Fibroblast of the aortic adventitia (primary cell): ENCODE data around the gene CCT6B. TPM values are rescaled to one million over a fixed set of nuclear protein-coding genes. Genes with fewer than 3 reads are reported as not detected.
"Not testable (repeated sequence)": the region's sequence is repeated elsewhere in the genome, so short reads cannot be mapped to it uniquely, and the experiment has no call there.

Experiments
- DNase-seq: peaks from one replicate; pipeline ENCODE4 v3.0.0-alpha.2; 2010; ENCODE audit warnings: low read depth
- H3K4me3 ChIP-seq: 2 replicates; pipeline ENCODE4 v1.5.1; 2011; ENCODE audit warnings: low read depth, mild to moderate bottlenecking, control low read depth, low read length, moderate library complexity
- total RNA-seq: library from RNA; depleted of rRNA; stranded (reverse); fragments of >200 nt; gene quantifications from 2 replicates; pipeline ENCODE4 v1.2.3, GENCODE V29; 2012; ENCODE audit warnings: low replicate concordance
- TF ChIP-seq, protein P1 (sequence below): IDR thresholded peaks from 2 replicates; pipeline ENCODE4 v1.5.1; 2011; ENCODE audit warnings: mild to moderate bottlenecking, low read length, control low read depth, inconsistent platforms; ENCODE audit not compliant: insufficient read depth

CCT6B gene
- total RNA-seq, 1 donor = 3.2 TPM

DNA sequence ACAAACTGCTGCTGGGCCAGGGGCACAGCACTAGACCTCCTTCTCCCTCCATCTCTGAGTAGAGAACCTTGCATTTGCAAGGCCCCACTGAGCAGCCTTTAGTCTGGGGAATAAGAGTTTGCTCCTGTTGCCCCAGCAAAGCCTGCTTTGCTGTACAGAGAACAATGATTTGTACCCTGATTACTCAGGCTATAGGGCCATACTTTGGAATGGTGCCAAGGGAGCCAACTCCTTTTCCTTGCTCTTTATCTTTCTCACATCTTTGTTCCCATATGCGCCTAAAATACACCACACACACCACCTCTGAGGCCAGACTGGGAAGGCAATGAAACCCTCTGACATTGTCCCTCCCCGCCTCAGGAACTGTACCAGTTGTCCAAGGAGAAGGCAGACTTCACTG, 40.3 kb upstream of the CCT6B start:
- no peak overlapping the region for H3K4me3 ChIP-seq
- TF ChIP-seq, protein P1, sequence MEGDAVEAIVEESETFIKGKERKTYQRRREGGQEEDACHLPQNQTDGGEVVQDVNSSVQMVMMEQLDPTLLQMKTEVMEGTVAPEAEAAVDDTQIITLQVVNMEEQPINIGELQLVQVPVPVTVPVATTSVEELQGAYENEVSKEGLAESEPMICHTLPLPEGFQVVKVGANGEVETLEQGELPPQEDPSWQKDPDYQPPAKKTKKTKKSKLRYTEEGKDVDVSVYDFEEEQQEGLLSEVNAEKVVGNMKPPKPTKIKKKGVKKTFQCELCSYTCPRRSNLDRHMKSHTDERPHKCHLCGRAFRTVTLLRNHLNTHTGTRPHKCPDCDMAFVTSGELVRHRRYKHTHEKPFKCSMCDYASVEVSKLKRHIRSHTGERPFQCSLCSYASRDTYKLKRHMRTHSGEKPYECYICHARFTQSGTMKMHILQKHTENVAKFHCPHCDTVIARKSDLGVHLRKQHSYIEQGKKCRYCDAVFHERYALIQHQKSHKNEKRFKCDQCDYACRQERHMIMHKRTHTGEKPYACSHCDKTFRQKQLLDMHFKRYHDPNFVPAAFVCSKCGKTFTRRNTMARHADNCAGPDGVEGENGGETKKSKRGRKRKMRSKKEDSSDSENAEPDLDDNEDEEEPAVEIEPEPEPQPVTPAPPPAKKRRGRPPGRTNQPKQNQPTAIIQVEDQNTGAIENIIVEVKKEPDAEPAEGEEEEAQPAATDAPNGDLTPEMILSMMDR = no peak
- peak; percentile 34 for DNase-seq

DNA sequence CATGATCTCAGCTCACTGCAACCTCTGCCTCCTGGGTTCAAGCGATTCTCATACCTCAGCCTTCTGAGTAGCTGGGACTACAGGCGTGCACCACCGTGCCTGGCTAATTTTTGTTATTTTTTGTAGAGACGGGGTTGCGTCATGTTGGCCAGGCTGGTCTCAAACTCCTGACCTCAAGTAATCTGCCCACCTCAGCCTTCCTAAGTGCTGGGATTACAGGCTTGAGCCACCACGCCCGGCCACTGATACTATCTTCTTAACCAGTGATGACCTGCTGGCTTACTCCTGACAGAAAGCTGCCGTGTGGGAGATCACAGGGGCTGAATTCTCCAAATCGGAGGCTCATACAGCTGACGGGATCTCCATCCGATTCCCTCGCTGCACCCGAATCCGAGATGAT, 39.7 kb upstream of the CCT6B start:
- not testable (repeated sequence) for DNase-seq, H3K4me3 ChIP-seq

DNA sequence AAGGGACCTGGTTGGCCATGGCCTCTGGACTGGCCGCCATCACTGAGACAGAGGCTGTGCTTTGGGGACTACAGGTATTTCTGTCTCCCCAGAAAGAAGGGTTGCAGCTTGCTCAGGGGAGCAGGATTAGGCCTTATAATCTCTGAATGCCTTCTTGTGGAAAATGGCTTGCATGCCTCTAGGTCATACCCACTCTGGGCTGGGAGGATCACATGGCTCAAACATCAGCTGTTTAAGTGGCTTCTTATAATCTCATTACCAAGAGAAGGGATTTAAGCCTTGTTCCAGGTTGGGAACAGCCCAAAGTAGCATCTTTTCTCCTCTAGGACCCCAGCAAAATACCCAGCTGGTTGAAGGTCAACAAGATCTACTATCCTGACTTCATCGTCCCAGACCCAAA, 38.2 kb upstream of the CCT6B start:
- TF ChIP-seq, protein P1 = no peak
- no peak overlapping the region for H3K4me3 ChIP-seq

DNA sequence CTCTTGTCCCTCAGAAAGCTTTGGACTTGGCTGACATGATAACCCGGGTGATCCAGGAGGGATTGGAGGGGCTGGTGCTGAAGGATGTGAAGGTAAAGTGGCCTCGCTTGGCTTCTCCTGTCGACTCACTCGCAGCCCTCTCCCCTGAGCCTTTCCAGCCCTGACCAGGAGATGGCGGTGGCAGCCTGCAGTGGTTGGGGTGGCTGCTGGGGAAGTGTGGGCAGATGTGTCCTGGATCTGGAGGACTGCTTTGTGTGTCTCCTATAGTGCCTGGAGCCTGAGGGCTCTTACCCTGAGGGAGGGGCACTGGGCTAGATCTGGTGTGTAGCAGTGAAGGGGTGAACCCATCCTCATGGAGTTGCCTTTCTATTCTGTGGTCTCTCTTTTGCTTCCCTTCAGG, 36.9 kb upstream of the CCT6B start:
- TF ChIP-seq, protein P1 = peak; percentile 90
- no peak overlapping the region for H3K4me3 ChIP-seq
- peak; percentile 66 for DNase-seq

More for the DNA sequence above, 38.2 kb upstream of the CCT6B start:
- DNase-seq = no peak

DNA sequence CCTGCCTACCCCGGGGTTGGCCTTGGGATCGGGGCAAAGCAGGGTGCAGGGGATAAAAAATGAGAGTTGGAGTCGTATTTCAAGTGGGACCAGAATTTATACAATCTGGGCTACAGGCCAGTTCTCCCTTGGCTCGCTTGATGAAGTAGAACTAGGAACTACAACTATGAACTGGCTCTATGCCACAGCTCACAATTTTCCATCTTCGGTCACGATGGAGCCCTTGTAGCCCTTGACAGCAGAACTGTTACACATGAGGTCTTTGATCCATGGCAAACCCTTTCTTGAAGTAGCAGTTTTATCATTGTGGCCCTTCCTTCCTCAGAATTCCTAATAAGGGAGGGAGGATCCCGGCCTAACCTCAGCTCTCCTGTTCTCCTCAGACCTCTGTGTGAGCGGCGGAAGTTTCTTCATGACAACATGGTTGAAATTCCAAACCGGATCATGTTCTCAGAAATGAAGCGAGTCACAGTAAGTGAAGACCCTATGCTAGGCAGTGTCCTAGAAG, 36.1 kb upstream of the CCT6B start:
- TF ChIP-seq, protein P1 = no peak
- H3K4me3 ChIP-seq = no peak overlapping the region
- peak; percentile 91 for DNase-seq

DNA sequence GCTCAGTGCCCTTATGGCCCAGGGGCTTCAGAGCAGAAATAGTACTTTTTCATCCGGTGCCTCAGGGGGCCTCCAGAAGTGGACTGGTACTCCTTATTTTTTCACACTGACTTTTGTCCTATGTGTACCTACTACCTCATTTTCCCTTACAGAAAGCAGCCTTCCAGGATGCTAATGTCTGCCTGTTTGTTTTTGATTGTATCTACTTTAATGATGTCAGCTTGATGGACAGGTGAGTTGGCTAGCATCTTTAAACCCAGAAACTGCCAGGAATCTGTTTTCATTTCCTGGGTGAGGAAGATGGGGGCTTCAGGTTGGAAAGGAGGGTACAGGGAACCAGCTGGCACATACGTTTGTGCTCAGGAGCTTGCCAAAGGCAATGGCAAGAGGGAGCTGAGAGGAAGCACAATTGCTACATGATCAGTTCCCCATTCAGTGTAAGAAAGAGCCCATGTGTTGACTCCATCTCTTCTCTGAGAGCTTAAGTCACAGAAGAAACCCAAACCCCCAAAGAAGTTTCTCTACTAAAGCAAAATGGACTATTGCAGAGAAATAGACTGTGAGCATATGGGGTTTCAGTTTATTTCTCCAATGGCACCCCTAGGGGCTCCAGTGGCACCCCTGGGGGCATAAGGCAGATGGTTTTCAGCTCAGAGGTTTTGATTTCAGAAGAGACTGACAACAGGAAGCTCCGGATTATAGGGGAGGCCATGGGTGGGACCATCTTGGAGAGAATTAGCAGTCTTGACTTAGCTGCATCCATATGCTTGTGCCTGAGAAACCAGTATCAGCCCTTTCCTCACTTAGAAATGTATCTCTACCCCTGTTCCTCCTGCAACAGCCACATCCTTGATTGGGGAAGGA, 35.4 kb upstream of the CCT6B start:
- DNase-seq = no peak
- no peak overlapping the region for H3K4me3 ChIP-seq
- TF ChIP-seq, protein P1 = no peak

DNA sequence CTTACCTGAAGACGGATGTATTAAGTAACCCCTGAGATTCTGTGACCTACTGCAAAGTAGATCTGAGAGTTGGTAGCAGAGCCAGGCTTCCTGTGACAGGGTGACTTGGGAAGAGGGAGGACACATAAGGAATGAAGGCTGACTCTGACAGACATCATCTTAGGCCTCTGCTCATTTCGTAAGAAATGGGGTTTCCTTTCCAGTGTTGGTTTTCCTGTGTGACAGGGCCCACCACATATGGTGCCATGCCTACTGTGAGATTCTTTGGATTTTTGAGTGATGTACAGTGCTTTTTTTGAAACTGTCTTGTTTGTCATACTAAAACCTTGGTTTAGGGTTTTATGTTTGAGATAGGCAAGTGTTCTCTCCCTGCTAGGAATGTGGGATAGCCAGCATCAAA, 31.8 kb upstream of the CCT6B start:
- TF ChIP-seq, protein P1 = no peak
- no peak overlapping the region for H3K4me3 ChIP-seq
- no peak for DNase-seq
